ENCODE results near the gene ADORA1.

The ADORA1 gene

GRCh38 chr1:203082571-203083462 lies 44.7 kb upstream of the ADORA1 start:
- in situ Hi-C loops (cut with HindIII; ENCODE audit: low sequenced_read_pairs), result no loop called here
- DNase-seq (ENCODE audit: low read depth, low spot score), result no peak
- no peak overlapping the region for H3K4me3 ChIP-seq (ENCODE audit: low read depth, low read length)
- no peak for TF ChIP-seq CTCF (IDR thresholded peaks at IDR 0.05; ENCODE audit: low read depth, low read length)

GRCh38 chr1:203083463-203083921 lies 44.0 kb upstream of the ADORA1 start:
- no peak for DNase-seq (ENCODE audit: low read depth, low spot score)
- H3K4me3 ChIP-seq (ENCODE audit: low read depth, low read length), result no peak overlapping the region
- in situ Hi-C loops (cut with HindIII; ENCODE audit: low sequenced_read_pairs), result no loop called here
- TF ChIP-seq CTCF (IDR thresholded peaks at IDR 0.05; ENCODE audit: low read depth, low read length), result no peak

- no peak for DNase-seq (ENCODE audit: low read depth, low spot score)
- TF ChIP-seq CTCF (IDR thresholded peaks at IDR 0.05; ENCODE audit: low read depth, low read length), result peak; percentile 42
- no peak overlapping the region for H3K4me3 ChIP-seq (ENCODE audit: low read depth, low read length)
- in situ Hi-C loops (cut with HindIII; ENCODE audit: low sequenced_read_pairs), result no loop called here
These were observed 42.7 kb upstream of the ADORA1 start for GRCh38 chr1:203084588-203085527.

- H3K4me3 ChIP-seq (ENCODE audit: low read depth, low read length), result no peak within 1 kb of the TSS
- no peak for TF ChIP-seq CTCF (IDR thresholded peaks at IDR 0.05; ENCODE audit: low read depth, low read length)
- no peak for DNase-seq (ENCODE audit: low read depth, low spot score)
- in situ Hi-C loops (cut with HindIII; ENCODE audit: low sequenced_read_pairs), result no loop called here
These were observed 41.8 kb upstream of the ADORA1 start, which contains the start of gene MYOG for GRCh38 chr1:203085528-203086406. Gene MYOG, minus strand, starts transcription at chr1:203086012. Its CDS starts 51 bp downstream, at chr1:203085961.

GRCh38 chr1:203086992-203087763 lies 40.3 kb upstream of the ADORA1 start:
- no peak overlapping the region for H3K4me3 ChIP-seq (ENCODE audit: low read depth, low read length)
- in situ Hi-C loops (cut with HindIII; ENCODE audit: low sequenced_read_pairs), result no loop called here
- no peak for TF ChIP-seq CTCF (IDR thresholded peaks at IDR 0.05; ENCODE audit: low read depth, low read length)
- DNase-seq (ENCODE audit: low read depth, low spot score), result no peak

Measured in astrocyte of the spinal cord (primary cell).